Gastrocnemius medialis (tissue), 4 donors: ENCODE measurements around the gene PCED1B. TPM values are rescaled to one million over a fixed set of nuclear protein-coding genes. Genes with fewer than 3 reads are reported as not detected.
"Not testable (repeated sequence)": the region's sequence is repeated elsewhere in the genome, so short reads cannot be mapped to it uniquely, and the experiment has no call there.

ENCODE experiments used
- ATAC-seq, 2 donors: fragments of 150-250 bp; one replicate each; pipeline ENCODE4 v1.9.1; 2016
- DNase-seq, 2 donors: peaks; one replicate each; pipeline ENCODE4 v3.0.0-alpha.2; 2019
- H3K27ac ChIP-seq, 4 donors: fragments of 200-600 bp; sonication (generic); 1 replicate in 1 of 4; 2 replicates in 3 of 4; pipeline ENCODE4 v1.5.1; 2016 to 2018; ENCODE audit warnings: mild to moderate bottlenecking in 2 of 4, moderate library complexity in 1 of 4
- H3K27me3 ChIP-seq, 3 donors: fragments of 200-600 bp; sonication (generic) in 2 of 3; 1 replicate in 1 of 3; 2 replicates in 2 of 3; pipeline versions ENCODE4 v1.5.1 to v1.6.0; 2016 to 2019; ENCODE audit warnings: mild to moderate bottlenecking in 1 of 3, moderate library complexity in 1 of 3
- H3K36me3 ChIP-seq, 2 donors: fragments of 200-600 bp; sonication (generic) in 1 of 2; one replicate each; pipeline ENCODE4 v1.5.1; 2017 to 2018
- H3K4me1 ChIP-seq, 2 donors: fragments of 200-600 bp; sonication (generic) in 1 of 2; one replicate each; pipeline ENCODE4 v1.5.1; 2016 to 2017; ENCODE audit warnings: mild to moderate bottlenecking in 2 of 2
- H3K4me3 ChIP-seq, 4 donors: fragments of 200-600 bp; sonication (generic) in 3 of 4; 1 replicate in 1 of 4; 2 replicates in 3 of 4; pipeline ENCODE4 v1.5.1; 2016 to 2019; ENCODE audit warnings: mild to moderate bottlenecking in 2 of 4
- H3K9me3 ChIP-seq, 3 donors: fragments of 200-600 bp; sonication (generic) in 2 of 3; 1 replicate in 1 of 3; 2 replicates in 2 of 3; pipeline ENCODE4 v1.5.1; 2016 to 2019
- POLR2A ChIP-seq, 2 donors: fragments of 450-650 bp; IDR thresholded peaks; one replicate each; pipeline ENCODE4 v1.6.1; 2017; ENCODE audit warnings: antibody characterized with exemption in 2 of 2, mild to moderate bottlenecking in 2 of 2, moderate library complexity in 2 of 2
- in situ Hi-C, 4 donors: fragments of 200-750 bp; cut with MboI; loops; one replicate each; pipeline versions ENCODE4 v1.15.0 to v1.8.0; 2017; ENCODE audit warnings: low sequenced_read_pairs in 4 of 4
- intact Hi-C: fragments of 100-400 bp; cut with DNase I; formaldehyde crosslinking; loops from one replicate; pipeline ENCODE4 v1.15.1; 2023; ENCODE audit warnings: low total_unique reads
- total RNA-seq, 4 donors: library from RNA; depleted of rRNA; stranded (reverse); fragments of >200 nt; gene quantifications; one replicate each; pipeline versions ENCODE4 v1.1.0 to v1.2.3, GENCODE V29; 2016
- TF ChIP-seq, protein P1 (sequence below), 5 experiments: fragments of 450-650 bp in 3 of 5; fragments of 200-600 bp in 2 of 5; sonication (generic) in 2 of 5; IDR thresholded peaks in 4 of 5; conservative IDR thresholded peaks in 1 of 5; 1 replicate in 4 of 5; 2 replicates in 1 of 5; pipeline ENCODE4 v1.5.1; 2016 to 2019; ENCODE audit warnings: antibody characterized with exemption in 5 of 5, mild to moderate bottlenecking in 3 of 5, moderate library complexity in 3 of 5

Gene PCED1B
- total RNA-seq, 4 donors from 2014 or later: 0.36 to 0.55 (median 0.47) TPM; not detected in 1

DNA sequence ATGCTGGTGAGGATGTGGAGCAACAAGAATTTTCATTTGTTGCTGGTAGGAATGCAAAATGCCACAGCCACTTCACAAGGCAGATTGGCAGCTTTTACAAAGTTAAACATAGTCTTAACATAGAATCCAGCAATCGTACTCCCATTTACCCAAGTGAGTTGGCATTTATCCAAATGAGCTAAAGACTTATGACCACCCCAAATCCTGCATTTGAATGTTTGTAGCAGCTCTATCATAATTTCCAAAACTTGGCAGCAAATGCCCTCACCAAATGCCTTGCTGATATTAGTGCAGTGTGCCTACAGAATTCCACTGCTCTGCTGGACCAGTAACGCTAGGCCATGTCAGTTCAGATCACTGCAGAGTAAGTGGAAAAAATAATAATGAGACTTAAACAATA, 121.0 kb downstream of the PCED1B start:
- intact Hi-C loops: no loop called here
- Histone ChIP-seq H3K9me3 (no peaks in the 10 kb centered on the region), H3K4me3 (no peak overlapping the region), H3K4me1 (no peaks in the 10 kb centered on the region), H3K27ac (no peak overlapping the region), H3K36me3 (no peaks in the 10 kb centered on the region), H3K27me3 (no peaks in the 10 kb centered on the region)
- DNase-seq: no peak
- no peak for TF ChIP-seq POLR2A (IDR thresholded peaks at IDR 0.05)
- TF ChIP-seq, protein P1, sequence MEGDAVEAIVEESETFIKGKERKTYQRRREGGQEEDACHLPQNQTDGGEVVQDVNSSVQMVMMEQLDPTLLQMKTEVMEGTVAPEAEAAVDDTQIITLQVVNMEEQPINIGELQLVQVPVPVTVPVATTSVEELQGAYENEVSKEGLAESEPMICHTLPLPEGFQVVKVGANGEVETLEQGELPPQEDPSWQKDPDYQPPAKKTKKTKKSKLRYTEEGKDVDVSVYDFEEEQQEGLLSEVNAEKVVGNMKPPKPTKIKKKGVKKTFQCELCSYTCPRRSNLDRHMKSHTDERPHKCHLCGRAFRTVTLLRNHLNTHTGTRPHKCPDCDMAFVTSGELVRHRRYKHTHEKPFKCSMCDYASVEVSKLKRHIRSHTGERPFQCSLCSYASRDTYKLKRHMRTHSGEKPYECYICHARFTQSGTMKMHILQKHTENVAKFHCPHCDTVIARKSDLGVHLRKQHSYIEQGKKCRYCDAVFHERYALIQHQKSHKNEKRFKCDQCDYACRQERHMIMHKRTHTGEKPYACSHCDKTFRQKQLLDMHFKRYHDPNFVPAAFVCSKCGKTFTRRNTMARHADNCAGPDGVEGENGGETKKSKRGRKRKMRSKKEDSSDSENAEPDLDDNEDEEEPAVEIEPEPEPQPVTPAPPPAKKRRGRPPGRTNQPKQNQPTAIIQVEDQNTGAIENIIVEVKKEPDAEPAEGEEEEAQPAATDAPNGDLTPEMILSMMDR (IDR thresholded peaks at IDR 0.05 in 4 of 5, conservative IDR thresholded peaks at IDR 0.05 in 1 of 5): no peak
- no peak for ATAC-seq
- in situ Hi-C loops: no loop called here

DNA sequence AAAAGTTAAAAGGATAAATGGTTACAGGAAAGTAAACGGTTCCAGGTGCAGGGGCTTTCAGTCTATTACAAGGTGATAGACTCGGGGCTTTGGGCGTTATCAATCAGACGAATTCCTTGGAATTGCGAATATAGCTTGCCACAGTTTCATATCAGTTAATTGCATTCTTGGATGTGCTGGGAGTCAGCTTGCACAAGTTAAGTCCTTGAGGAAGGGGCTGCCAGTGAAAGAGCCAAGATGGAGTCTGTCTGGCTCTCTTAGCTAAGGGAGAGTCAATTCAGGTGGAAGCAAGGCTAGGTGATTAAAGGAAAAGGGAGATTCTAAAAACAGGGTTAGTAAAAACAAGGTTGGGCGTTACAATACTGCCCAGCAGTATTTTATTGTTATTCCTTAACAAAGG, 121.8 kb downstream of the PCED1B start:
- H3K4me3 ChIP-seq, H3K27ac ChIP-seq, DNase-seq, H3K27me3 ChIP-seq, H3K9me3 ChIP-seq, H3K36me3 ChIP-seq, in situ Hi-C loops, H3K4me1 ChIP-seq, intact Hi-C loops, ATAC-seq: not testable (repeated sequence)

DNA sequence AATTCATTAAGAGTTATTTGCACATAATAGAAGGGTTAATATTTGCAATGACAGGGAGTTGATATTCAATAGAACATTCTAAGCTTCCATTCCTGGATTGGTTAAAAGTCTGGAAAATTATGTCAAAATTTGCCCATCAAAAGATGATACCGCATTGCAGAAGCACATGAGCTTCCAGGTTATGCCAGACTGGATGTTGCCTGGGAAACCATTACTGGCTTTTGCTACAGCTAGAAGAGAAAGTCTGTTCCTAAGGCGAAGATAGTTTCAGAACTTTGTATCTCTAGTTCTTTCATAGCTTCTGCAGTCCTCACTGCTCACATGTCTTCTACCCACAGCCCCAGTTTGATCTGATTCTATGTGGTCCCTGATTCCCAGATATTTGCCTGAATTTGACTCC, 122.8 kb downstream of the PCED1B start:
- no peak for ATAC-seq
- no peak overlapping the region for H3K4me3 ChIP-seq
- H3K4me1 ChIP-seq: no peaks in the 10 kb centered on the region
- H3K27me3 ChIP-seq: no peaks in the 10 kb centered on the region
- intact Hi-C loops (no loop called here), in situ Hi-C loops (no loop called here)
- no peaks in the 10 kb centered on the region for H3K9me3 ChIP-seq
- no peak overlapping the region for H3K27ac ChIP-seq
- H3K36me3 ChIP-seq: no peaks in the 10 kb centered on the region
- no peak for DNase-seq
- TF ChIP-seq, protein P1 (IDR thresholded peaks at IDR 0.05 in 4 of 5, conservative IDR thresholded peaks at IDR 0.05 in 1 of 5): no peak
- no peak for TF ChIP-seq POLR2A (IDR thresholded peaks at IDR 0.05)

DNA sequence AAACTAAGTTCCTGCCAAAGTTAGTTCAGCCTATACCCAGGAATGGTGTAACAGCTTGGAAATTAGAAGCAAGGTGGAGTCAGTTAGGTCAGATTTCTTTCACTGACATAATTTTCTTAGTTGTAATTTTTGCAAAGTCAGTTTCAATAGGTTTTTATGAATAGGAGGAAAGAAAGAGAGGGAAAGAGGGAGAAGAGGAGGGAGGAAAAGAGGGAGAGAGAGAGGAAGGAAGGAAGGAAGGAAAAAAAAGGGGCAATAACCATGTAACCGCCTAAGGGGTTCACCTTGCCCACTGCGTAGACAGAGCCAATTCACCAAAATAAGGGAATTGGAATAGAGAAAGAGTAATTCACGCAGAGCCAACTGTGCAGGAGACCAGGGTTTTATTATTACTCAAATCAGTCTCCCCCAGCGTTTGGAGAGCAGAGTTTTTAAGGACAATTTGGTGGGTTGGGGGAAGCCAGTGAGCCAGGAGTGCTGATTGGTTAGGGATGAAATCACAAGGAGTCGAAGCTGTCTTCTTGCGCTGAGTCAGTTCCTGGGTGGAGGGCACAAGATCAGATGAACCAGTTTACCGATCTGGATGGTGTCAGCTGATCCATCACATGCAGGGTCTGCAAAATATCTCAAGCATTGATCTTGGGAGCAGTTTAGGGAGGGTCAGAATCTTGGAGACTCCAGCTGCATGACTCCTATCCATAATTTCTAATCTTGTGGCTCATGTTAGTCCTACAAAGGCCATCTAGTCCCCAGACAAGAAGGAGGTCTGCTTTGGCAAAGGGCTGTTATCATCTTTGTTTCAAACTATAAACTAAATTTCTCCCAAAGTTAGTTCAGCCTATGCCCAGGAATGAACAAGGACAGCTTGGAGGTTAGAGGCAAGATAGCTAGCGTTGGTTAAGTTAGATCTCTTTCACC, 126.4 kb downstream of the PCED1B start:
- Histone ChIP-seq H3K9me3 (no peaks in the 10 kb centered on the region), H3K27ac (no peak overlapping the region), H3K4me1 (no peaks in the 10 kb centered on the region), H3K36me3 (no peaks in the 10 kb centered on the region), H3K4me3 (no peak overlapping the region), H3K27me3 (no peaks in the 10 kb centered on the region)
- in situ Hi-C loops: no loop called here
- ATAC-seq (no peak), DNase-seq (no peak)
- TF ChIP-seq, protein P1 (IDR thresholded peaks at IDR 0.05 in 4 of 5, conservative IDR thresholded peaks at IDR 0.05 in 1 of 5): no peak
- no peak for TF ChIP-seq POLR2A (IDR thresholded peaks at IDR 0.05)
- intact Hi-C loops: no loop called here

DNA sequence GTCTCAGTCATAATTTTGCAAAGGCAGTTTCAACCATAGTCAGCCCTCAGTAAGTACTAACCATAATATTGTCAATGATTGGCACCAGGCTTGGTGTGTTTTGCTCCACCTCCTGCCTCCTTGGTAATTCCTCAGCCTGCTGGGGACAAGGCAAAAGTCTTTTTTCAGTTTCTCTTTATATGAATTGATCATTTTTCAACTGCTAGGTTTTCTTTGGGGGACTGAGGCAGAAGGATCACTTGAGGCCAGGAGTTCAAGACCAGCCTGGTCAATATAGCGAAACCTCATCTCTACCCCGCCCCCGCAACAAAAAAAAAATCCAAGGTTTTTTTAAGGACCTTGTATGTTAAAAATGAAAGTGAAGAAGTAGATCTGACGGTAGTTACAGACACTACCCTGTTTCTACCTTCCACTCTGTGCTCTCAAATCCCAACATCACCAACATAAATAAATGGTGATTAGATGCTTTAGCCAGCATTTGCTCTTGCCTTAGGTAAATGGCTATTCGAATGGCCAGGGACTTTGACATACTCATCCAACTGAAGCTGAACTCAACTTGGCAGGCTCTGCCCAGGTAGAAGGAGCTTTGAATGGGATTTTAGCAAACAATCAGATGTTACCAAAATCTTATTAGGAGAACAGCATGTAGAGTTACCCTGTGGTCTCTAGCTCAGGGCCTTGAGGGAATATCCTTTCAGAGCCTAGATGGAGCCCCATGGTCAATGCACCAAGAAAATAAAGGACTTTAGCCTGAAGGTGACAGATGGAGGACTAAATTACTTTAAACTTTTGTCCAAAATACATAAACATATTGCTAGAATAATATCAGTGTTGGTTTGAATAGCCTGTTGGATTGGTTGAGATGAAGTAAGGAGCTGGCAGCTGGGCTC, 127.3 kb downstream of the PCED1B start:
- H3K4me3 ChIP-seq: no peak overlapping the region
- no peak overlapping the region for H3K27ac ChIP-seq
- in situ Hi-C loops: no loop called here
- TF ChIP-seq, protein P1 (IDR thresholded peaks at IDR 0.05 in 4 of 5, conservative IDR thresholded peaks at IDR 0.05 in 1 of 5): no peak
- no peak for TF ChIP-seq POLR2A (IDR thresholded peaks at IDR 0.05)
- H3K27me3 ChIP-seq: no peaks in the 10 kb centered on the region
- DNase-seq (no peak), ATAC-seq (no peak)
- intact Hi-C loops: no loop called here
- H3K4me1 ChIP-seq: no peaks in the 10 kb centered on the region
- H3K36me3 ChIP-seq: no peaks in the 10 kb centered on the region
- H3K9me3 ChIP-seq: no peaks in the 10 kb centered on the region
